AG09309 (cell line): ENCODE results near the gene PLXNA4.

Experiments used
- DNase-seq: peaks from one replicate; pipeline ENCODE4 v3.0.0-alpha.2; 2010; ENCODE audit warnings: low read depth
- H3K4me3 ChIP-seq: 2 replicates; pipeline ENCODE4 v1.5.1; 2011; ENCODE audit warnings: mild to moderate bottlenecking, low read depth, low read length, moderate library complexity; ENCODE audit not compliant: control insufficient read depth
- CTCF ChIP-seq: IDR thresholded peaks from 2 replicates; pipeline ENCODE4 v1.5.1; 2011; ENCODE audit warnings: mild to moderate bottlenecking, low read depth, low read length, inconsistent platforms; ENCODE audit not compliant: insufficient read depth, control insufficient read depth; ENCODE audit errors: missing control alignments

Gene PLXNA4

GRCh38 chr7:132337450-132338080 is 238.7 kb downstream of the PLXNA4 start:
- TF ChIP-seq CTCF: no peak
- H3K4me3 ChIP-seq: no peak overlapping the region
- DNase-seq: no peak

GRCh38 chr7:132336797-132337196 is 239.5 kb downstream of the PLXNA4 start:
- no peak for DNase-seq
- no peak overlapping the region for H3K4me3 ChIP-seq
- no peak for TF ChIP-seq CTCF

GRCh38 chr7:132333301-132333700 is 243.0 kb downstream of the PLXNA4 start:
- TF ChIP-seq CTCF: no peak
- no peak for DNase-seq
- no peak overlapping the region for H3K4me3 ChIP-seq

- H3K4me3 ChIP-seq: no peak overlapping the region
- no peak for DNase-seq
- TF ChIP-seq CTCF: no peak
These were observed 247.5 kb downstream of the PLXNA4 start for GRCh38 chr7:132328760-132329159.

GRCh38 chr7:132328047-132328620 is 248.1 kb downstream of the PLXNA4 start:
- DNase-seq: no peak
- H3K4me3 ChIP-seq: no peak overlapping the region
- TF ChIP-seq CTCF: no peak

GRCh38 chr7:132326878-132327589 is 249.2 kb downstream of the PLXNA4 start:
- no peak for DNase-seq
- H3K4me3 ChIP-seq: no peak overlapping the region
- TF ChIP-seq CTCF: no peak
